BLaER1 (cell line): ENCODE measurements around the gene B3GAT1.

ENCODE experiments used
- H3K27ac ChIP-seq: shearing (Covaris generic); formaldehyde crosslinking; 2 replicates; pipeline ENCODE4 v1.8.1; 2022
- H3K27me3 ChIP-seq: shearing (Covaris generic); formaldehyde crosslinking; 2 replicates; pipeline ENCODE4 v1.8.1; 2022
- H3K36me3 ChIP-seq: shearing (Covaris generic); formaldehyde crosslinking; 2 replicates; pipeline ENCODE4 v1.8.1; 2022
- H3K4me1 ChIP-seq: shearing (Covaris generic); formaldehyde crosslinking; 2 replicates; pipeline ENCODE4 v1.8.1; 2022
- H3K4me2 ChIP-seq: shearing (Covaris generic); formaldehyde crosslinking; 2 replicates; pipeline ENCODE4 v1.8.1; 2022
- H3K4me3 ChIP-seq: shearing (Covaris generic); formaldehyde crosslinking; 2 replicates; pipeline ENCODE4 v1.8.1; 2022
- H3K9ac ChIP-seq: shearing (Covaris generic); formaldehyde crosslinking; 2 replicates; pipeline ENCODE4 v1.8.1; 2022
- H3K9me3 ChIP-seq: shearing (Covaris generic); formaldehyde crosslinking; 2 replicates; pipeline ENCODE4 v1.8.1; 2022
- H4K20me1 ChIP-seq: shearing (Covaris generic); formaldehyde crosslinking; 2 replicates; pipeline ENCODE4 v1.8.1; 2022
- Cebpa-rat ChIP-seq: shearing (Covaris generic); IDR thresholded peaks from 2 replicates; pipeline ENCODE4 v1.8.1; 2022

The B3GAT1 gene

DNA sequence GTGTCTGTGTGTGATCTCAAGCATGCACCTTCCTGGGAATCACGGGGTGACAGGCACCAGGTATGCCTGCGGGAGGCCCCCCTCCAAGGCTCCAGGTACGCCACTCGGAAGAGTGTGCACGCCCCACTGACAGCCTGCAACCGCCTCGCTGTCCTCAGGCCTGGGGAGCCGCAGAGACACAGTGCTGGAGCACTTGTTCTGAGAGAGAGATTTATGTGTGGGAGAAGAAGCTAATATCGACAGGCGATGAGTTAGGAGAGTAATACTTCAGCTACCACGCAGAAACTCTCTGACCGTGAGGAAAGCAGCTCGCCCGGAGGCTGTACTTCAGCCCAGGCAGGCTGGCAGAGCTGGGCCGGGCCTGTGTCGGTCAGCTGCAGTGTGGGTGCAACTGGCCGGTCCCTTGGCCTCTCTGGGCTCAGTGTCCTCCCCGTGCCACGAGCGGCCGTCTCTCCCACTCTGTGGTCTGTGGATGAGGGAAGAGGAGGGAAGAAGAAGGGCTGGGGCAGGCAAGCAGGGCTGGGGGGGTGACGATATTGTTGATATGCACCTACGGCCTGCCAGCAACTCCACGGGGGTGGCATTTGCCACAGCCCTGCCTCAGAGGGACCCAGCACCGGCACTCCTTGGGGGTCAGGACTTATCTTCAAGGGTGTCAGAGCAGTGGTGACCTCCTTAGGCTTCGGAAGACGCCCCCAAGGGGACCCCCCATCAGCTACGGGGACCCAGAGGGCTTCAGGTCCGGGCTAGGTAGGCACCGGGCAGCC lies 7.3 kb downstream of the B3GAT1 start:
- no peak for TF ChIP-seq Cebpa-rat
- Histone ChIP-seq H3K9me3 (peaks cover 12% of the 10 kb centered on the region), H3K27ac (no peak overlapping the region), H3K9ac (no peak overlapping the region), H3K4me1 (peaks cover 5% of the 10 kb centered on the region), H3K4me3 (no peak overlapping the region), H4K20me1 (peaks cover 61% of the 10 kb centered on the region), H3K36me3 (no peaks in the 10 kb centered on the region), H3K27me3 (peaks cover 14% of the 10 kb centered on the region), H3K4me2 (no peak overlapping the region)

DNA sequence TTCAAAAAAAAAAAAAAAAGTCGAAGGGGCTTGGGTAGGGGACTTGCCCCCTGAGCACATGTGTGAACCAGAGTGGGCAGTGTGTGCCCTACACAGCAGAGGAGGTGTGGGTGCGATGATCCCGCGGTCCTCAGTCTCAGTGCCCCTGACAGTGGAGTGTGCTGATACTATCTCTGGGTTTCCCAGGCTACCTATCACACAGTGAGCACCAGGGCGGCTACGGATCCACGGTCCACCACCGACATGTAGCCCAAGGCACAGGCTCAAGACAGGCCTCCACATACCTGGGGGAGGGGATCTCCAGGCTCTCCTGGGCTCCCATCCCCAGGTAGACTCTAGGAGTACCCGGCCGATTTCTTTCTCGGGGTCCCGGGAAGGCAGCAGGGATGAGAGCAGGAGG lies 9.1 kb downstream of the B3GAT1 start:
- Histone ChIP-seq H3K4me1 (peaks cover 23% of the 10 kb centered on the region), H3K27ac (no peak overlapping the region), H3K9ac (no peak overlapping the region), H3K4me3 (no peak overlapping the region), H3K4me2 (no peak overlapping the region), H3K36me3 (no peaks in the 10 kb centered on the region), H3K27me3 (no peaks in the 10 kb centered on the region), H4K20me1 (peaks cover 65% of the 10 kb centered on the region), H3K9me3 (peaks cover 12% of the 10 kb centered on the region)
- no peak for TF ChIP-seq Cebpa-rat

DNA sequence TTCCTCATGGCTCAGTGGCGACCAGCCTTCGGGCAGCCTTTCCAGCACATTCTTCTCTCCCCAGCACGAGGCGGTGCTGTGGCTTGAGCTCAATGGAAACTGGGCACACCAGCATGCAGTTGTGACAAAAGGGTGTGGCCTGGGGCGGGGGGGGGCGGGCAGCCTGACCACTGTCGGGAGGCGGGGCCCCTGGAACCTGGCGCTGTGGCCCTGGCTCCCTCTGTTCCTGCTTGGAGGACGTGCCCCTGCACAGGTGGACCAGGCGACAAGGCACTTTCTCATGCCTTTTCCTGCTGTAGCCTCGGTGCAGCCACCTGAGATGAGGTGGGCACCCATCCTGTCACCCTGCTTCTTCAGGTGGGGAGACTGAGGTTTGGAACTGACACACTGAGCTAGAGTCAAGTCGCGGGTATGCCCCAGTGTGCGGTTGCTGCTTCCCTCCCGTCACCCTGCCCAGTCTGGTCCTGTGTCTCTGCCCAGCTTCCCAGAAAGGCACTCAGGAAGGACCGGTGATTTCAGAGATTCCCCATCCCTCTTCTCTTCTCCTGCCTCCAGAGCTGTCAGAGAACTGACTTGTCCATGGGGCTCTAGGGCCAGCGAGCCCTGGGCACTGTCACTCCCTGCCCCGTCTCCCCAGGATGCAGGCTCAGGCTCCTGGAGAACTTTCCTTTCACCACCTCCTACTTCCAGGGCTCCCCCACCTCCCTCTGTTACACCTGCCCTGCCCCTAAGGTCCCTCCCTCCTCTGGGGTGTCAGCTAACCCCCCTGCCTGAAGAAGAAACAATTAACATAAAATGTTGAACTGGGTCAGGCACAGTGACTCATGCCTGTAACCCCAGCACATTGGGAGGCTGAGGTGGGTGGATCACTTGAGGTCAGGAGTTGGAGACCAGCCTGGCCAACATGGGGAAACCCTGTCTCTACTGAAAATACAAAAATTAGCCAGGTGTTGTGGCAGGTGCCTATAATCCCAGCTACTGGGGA lies 9.9 kb downstream of the B3GAT1 start:
- Histone ChIP-seq H3K4me3 (no peak overlapping the region), H3K9ac (no peak overlapping the region), H3K9me3 (peaks cover 12% of the 10 kb centered on the region), H3K4me1 (peaks cover 26% of the 10 kb centered on the region), H3K4me2 (no peak overlapping the region), H3K27ac (no peak overlapping the region), H3K36me3 (no peaks in the 10 kb centered on the region), H3K27me3 (no peaks in the 10 kb centered on the region), H4K20me1 (peaks cover 65% of the 10 kb centered on the region)
- TF ChIP-seq Cebpa-rat = no peak

DNA sequence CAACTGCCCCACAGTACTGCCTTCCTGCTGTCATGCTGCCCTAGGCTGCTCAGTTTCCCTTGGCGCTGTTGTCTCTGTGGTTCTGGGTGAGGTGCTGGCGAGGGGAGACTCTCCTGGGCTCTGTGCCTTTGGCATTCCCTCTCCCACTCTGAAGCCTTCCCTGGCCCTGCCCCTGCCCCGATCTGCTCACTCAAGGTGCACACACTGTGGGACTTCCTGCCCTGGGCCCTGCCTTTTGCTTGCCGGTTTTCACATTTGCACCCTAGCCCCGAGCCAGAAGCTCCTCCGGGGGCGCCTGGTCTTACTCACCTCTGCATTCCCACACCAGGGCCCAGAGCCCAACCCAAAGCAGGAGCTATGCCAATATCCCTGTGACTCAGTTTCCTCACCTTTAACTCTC lies 12.0 kb downstream of the B3GAT1 start:
- Histone ChIP-seq H3K9ac (no peak overlapping the region), H4K20me1 (peaks cover 67% of the 10 kb centered on the region), H3K4me1 (peaks cover 26% of the 10 kb centered on the region), H3K4me3 (no peak overlapping the region), H3K9me3 (peaks cover 12% of the 10 kb centered on the region), H3K4me2 (peak overlapping the region; percentile 63; the same call in 1 of the 2 replicates), H3K27me3 (no peaks in the 10 kb centered on the region), H3K36me3 (no peaks in the 10 kb centered on the region), H3K27ac (no peak overlapping the region)
- no peak for TF ChIP-seq Cebpa-rat

DNA sequence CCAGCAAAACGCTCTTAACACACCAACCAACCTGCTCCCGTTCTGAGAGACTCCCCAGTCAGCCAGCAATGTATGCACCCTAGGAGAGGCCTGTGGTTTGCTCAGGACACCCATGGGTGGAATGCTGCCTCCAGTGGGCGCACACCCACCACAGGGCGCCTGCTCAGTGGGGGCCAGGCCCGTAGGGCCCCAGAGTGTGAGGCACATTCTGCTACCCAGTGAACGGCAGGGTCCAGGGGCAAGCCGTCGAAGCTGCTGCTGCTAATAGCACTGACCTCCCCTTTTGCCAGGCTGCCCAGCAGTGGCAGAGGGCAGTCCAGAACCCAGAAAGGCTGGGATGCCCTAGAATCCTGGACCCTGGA lies 12.8 kb downstream of the B3GAT1 start:
- Histone ChIP-seq H3K27ac (no peak overlapping the region), H3K9me3 (peaks cover 12% of the 10 kb centered on the region), H3K36me3 (no peaks in the 10 kb centered on the region), H3K4me2 (peak overlapping the region; percentile 63), H3K9ac (no peak overlapping the region), H3K4me1 (peaks cover 26% of the 10 kb centered on the region), H3K27me3 (no peaks in the 10 kb centered on the region), H4K20me1 (peaks cover 65% of the 10 kb centered on the region), H3K4me3 (no peak overlapping the region)
- no peak for TF ChIP-seq Cebpa-rat

DNA sequence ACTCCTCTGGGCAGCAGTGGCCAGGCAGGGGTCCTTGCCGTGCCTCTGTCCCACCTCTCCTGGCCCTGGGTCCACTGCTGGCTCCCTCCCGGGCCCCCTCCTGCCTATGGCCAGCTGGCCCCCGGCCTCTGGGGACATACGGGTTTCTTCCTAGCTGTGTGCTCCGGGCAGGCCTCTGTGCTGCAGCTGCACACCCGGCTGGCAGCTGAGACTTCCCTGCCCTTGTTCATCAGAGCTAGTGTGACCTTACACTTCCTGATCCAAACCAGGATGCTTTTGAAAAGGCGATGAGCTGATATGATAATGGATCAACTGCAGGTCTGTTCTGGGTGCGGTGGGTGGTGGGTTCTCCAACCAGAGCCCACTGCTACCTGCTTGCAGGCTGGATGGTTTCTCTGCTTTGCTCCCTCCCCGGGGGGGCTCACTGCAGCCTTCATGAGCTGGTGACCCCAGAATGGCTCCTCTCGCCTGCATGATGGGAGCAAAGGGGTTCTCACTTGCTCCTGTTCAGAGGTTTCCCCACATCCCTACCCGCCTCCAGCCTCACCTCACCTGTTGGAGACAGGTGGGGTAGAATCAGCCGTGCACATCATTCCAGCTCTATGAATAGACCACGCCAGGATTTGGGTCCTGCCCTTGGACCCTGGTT lies 13.3 kb downstream of the B3GAT1 start:
- peaks cover 26% of the 10 kb centered on the region for H3K4me1 ChIP-seq
- TF ChIP-seq Cebpa-rat = no peak
- H3K36me3 ChIP-seq = no peaks in the 10 kb centered on the region
- no peak overlapping the region for H3K9ac ChIP-seq
- no peak overlapping the region for H3K27ac ChIP-seq
- H3K27me3 ChIP-seq = no peaks in the 10 kb centered on the region
- peak overlapping the region; percentile 63 for H3K4me2 ChIP-seq
- H3K4me3 ChIP-seq = no peak overlapping the region
- peaks cover 12% of the 10 kb centered on the region for H3K9me3 ChIP-seq
- H4K20me1 ChIP-seq = peaks cover 70% of the 10 kb centered on the region

DNA sequence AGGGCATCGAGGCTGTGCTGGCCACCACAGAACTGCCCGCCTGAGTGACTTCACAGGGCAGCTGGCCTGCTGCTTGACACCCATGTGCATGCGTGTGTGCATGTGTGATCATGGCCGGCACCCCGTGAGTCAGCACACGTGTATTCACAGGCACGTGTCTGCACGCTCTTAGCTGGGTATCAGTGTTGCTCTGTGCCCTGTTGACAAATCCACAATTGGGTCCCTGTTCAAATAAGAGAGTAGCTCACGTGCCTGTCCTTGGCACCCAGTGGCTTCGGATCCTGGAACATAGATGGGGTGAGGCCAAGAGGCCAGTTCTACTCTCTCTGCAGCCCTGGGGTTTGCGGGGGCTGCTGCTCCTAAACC lies 14.0 kb downstream of the B3GAT1 start:
- Histone ChIP-seq H3K4me2 (peak overlapping the region; percentile 63), H3K9ac (no peak overlapping the region), H3K4me3 (no peak overlapping the region), H3K36me3 (no peaks in the 10 kb centered on the region), H3K27me3 (no peaks in the 10 kb centered on the region), H4K20me1 (peaks cover 72% of the 10 kb centered on the region), H3K27ac (no peak overlapping the region), H3K9me3 (peaks cover 12% of the 10 kb centered on the region), H3K4me1 (peaks cover 26% of the 10 kb centered on the region)
- no peak for TF ChIP-seq Cebpa-rat

DNA sequence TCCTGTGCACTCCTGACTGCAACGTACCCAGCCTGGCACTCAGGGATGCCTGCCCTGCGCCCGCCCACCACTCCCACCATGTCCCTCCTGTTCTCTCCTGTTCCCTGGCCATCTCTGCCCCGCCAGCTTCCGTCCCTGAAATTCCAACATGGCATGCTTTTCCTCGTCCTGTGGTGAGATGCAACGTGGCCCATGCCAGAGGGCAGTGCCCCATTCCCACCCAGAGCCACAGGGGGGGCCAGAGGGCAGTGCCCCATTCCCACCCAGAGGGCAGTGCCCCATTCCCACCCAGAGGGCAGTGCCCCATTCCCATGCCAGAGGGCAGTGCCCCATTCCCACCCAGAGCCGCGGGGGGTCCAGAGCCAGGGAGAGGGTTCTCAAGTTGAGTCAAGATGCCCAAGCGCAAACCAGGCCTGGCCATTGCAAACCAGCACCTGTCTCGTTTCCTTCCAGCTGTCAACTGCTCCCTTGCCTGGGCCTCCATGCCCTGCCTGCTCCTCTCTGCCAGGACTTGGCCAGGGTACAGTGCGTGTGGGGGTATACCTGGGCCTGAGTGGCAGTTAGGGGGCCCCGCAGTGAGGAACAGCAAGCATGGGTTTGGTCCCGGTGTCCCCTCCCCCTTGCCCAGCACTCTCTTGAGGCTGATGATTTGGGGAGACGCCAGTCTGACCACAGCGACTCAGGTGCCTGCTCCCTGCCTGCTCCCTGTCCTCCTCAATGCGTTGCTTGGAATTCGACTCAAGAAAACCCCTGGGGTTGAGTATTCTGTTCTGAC lies 14.6 kb downstream of the B3GAT1 start:
- Histone ChIP-seq H3K9ac (no peak overlapping the region), H3K4me2 (no peak overlapping the region), H3K36me3 (no peaks in the 10 kb centered on the region), H3K9me3 (peaks cover 12% of the 10 kb centered on the region), H3K4me3 (no peak overlapping the region), H3K27me3 (no peaks in the 10 kb centered on the region), H4K20me1 (peaks cover 73% of the 10 kb centered on the region), H3K27ac (no peak overlapping the region), H3K4me1 (peaks cover 26% of the 10 kb centered on the region)
- TF ChIP-seq Cebpa-rat = no peak

DNA sequence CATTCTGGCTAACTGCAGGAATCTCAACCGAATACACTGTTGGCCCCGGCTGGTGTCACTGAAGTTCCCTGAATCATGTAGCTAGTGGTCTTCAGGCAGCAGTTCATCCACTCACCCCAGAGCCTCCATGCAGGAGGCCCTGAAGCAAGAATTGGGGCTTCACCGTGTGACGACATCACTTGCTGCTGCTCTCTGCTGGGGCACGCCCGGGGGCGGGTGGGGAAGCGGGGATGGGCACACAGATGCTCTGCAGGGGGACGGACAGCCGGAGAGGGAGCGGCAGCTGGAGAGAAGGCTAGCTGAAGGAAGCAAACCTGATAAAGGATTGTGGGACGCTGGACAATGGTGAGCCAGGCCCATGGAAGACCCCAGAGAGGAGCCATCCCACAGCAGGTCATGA lies 17.0 kb downstream of the B3GAT1 start:
- peaks cover 95% of the 10 kb centered on the region for H4K20me1 ChIP-seq
- H3K36me3 ChIP-seq = no peaks in the 10 kb centered on the region
- H3K4me2 ChIP-seq = no peak overlapping the region
- H3K4me1 ChIP-seq = peaks cover 36% of the 10 kb centered on the region
- no peak overlapping the region for H3K4me3 ChIP-seq
- H3K27ac ChIP-seq = no peak overlapping the region
- H3K9me3 ChIP-seq = no peaks in the 10 kb centered on the region
- no peak overlapping the region for H3K9ac ChIP-seq
- no peak for TF ChIP-seq Cebpa-rat
- H3K27me3 ChIP-seq = peaks cover 17% of the 10 kb centered on the region
